SK-N-SH treated with all-trans-retinoic acid at 6 μM for 48 hours (cell line): ENCODE data around the gene CKLF.

Experiments used
- ARNTL ChIP-seq: fragments of 450-650 bp; formaldehyde crosslinking; IDR thresholded peaks from 2 replicates; pipeline ENCODE4 v1.5.0; 2020; ENCODE audit warnings: low read depth, mild to moderate bottlenecking, moderate library complexity, borderline replicate concordance
- CSDC2 ChIP-seq: fragments of 250-450 bp; sonication (Bioruptor Pico); IDR thresholded peaks from 2 replicates; pipeline ENCODE4 v1.5.0; 2020; ENCODE audit warnings: mild to moderate bottlenecking, moderate library complexity
- PATZ1 ChIP-seq: fragments of 250-450 bp; sonication (Bioruptor Pico); IDR thresholded peaks from 2 replicates; pipeline ENCODE4 v1.8.0; 2020; ENCODE audit warnings: mild to moderate bottlenecking, moderate library complexity, borderline replicate concordance
- TOX ChIP-seq: fragments of 250-450 bp; sonication (Bioruptor Pico); IDR thresholded peaks from 2 replicates; pipeline ENCODE4 v1.8.0; 2021; ENCODE audit warnings: mild to moderate bottlenecking, moderate library complexity, borderline replicate concordance
- ZC3H10 ChIP-seq: fragments of 250-450 bp; sonication (Bioruptor Pico); IDR thresholded peaks from 2 replicates; pipeline ENCODE4 v1.5.1; 2021; ENCODE audit warnings: mild to moderate bottlenecking, moderate library complexity
- ZFP3 ChIP-seq: fragments of 250-450 bp; sonication (Bioruptor Pico); IDR thresholded peaks from 2 replicates; pipeline ENCODE4 v1.5.0; 2020; ENCODE audit warnings: mild to moderate bottlenecking, moderate library complexity
- ZNF70 ChIP-seq: fragments of 450-650 bp; formaldehyde crosslinking; IDR thresholded peaks from 2 replicates; pipeline ENCODE4 v1.5.0; 2020; ENCODE audit warnings: mild to moderate bottlenecking, moderate library complexity

GRCh38 chr16:66566051-66566901 lies 13.9 kb downstream of the CKLF start, which contains the start of gene CMTM1:
- TF ChIP-seq CSDC2 (CRISPR knock-in tag) (no peak), TOX (CRISPR knock-in tag) (no peak), ZNF70 (CRISPR knock-in tag) (no peak), ZFP3 (CRISPR knock-in tag) (no peak), PATZ1 (CRISPR knock-in tag) (no peak), ARNTL (no peak), ZC3H10 (CRISPR knock-in tag) (no peak)
